Measurements from ENCODE around the gene IL1RAPL1. TPM values are rescaled to one million over a fixed set of nuclear protein-coding genes. Genes with fewer than 3 reads are reported as not detected.

The IL1RAPL1 gene
- total RNA-seq, 1 donor from 2014 or later, result 3.6 TPM

GRCh38 chrX:29746326-29746725 lies 1159.1 kb downstream of the IL1RAPL1 start:
- TF ChIP-seq CTCF (IDR thresholded peaks at IDR 0.05; ENCODE audit: unreplicated experiment), result no peak
- H3K27ac Mint-ChIP-seq, result no peak overlapping the region
- no peak for DNase-seq (ENCODE audit: low spot score, unreplicated experiment)
- no peaks in the 10 kb centered on the region for H3K9me3 Mint-ChIP-seq (ENCODE audit: low read depth)
- peaks cover 2% of the 10 kb centered on the region for H3K4me1 Mint-ChIP-seq (ENCODE audit: low read depth)
- no peaks in the 10 kb centered on the region for H3K36me3 Mint-ChIP-seq (ENCODE audit: insufficient read depth)
- no peaks in the 10 kb centered on the region for H3K27me3 Mint-ChIP-seq
- H3K4me3 Mint-ChIP-seq (ENCODE audit: low read depth), result no peak overlapping the region

GRCh38 chrX:29762006-29762405 lies 1174.8 kb downstream of the IL1RAPL1 start:
- no peaks in the 10 kb centered on the region for H3K27me3 Mint-ChIP-seq
- no peak for DNase-seq (ENCODE audit: low spot score, unreplicated experiment)
- H3K4me1 Mint-ChIP-seq (ENCODE audit: low read depth), result peaks cover 4% of the 10 kb centered on the region
- no peak overlapping the region for H3K4me3 Mint-ChIP-seq (ENCODE audit: low read depth)
- no peaks in the 10 kb centered on the region for H3K36me3 Mint-ChIP-seq (ENCODE audit: insufficient read depth)
- no peaks in the 10 kb centered on the region for H3K9me3 Mint-ChIP-seq (ENCODE audit: low read depth)
- H3K27ac Mint-ChIP-seq, result no peak overlapping the region
- TF ChIP-seq CTCF (IDR thresholded peaks at IDR 0.05; ENCODE audit: unreplicated experiment), result no peak

- Mint-ChIP-seq H3K27ac (no peak overlapping the region), H3K36me3 (ENCODE audit: insufficient read depth) (no peaks in the 10 kb centered on the region), H3K27me3 (no peaks in the 10 kb centered on the region), H3K9me3 (ENCODE audit: low read depth) (no peaks in the 10 kb centered on the region), H3K4me3 (ENCODE audit: low read depth) (no peak overlapping the region), H3K4me1 (ENCODE audit: low read depth) (no peaks in the 10 kb centered on the region)
- DNase-seq (ENCODE audit: low spot score, unreplicated experiment), result no peak
- TF ChIP-seq CTCF (IDR thresholded peaks at IDR 0.05; ENCODE audit: unreplicated experiment), result no peak
These were observed 1188.6 kb downstream of the IL1RAPL1 start for GRCh38 chrX:29775890-29776289.

- Mint-ChIP-seq H3K4me3 (ENCODE audit: low read depth) (no peak overlapping the region), H3K9me3 (ENCODE audit: low read depth) (peaks cover under 1% of the 10 kb centered on the region), H3K36me3 (ENCODE audit: insufficient read depth) (no peaks in the 10 kb centered on the region), H3K27ac (no peak overlapping the region), H3K27me3 (no peaks in the 10 kb centered on the region), H3K4me1 (ENCODE audit: low read depth) (peaks cover 1% of the 10 kb centered on the region)
- TF ChIP-seq CTCF (IDR thresholded peaks at IDR 0.05; ENCODE audit: unreplicated experiment), result no peak
- no peak for DNase-seq (ENCODE audit: low spot score, unreplicated experiment)
These were observed 1200.4 kb downstream of the IL1RAPL1 start for GRCh38 chrX:29787656-29788055.

- DNase-seq (ENCODE audit: low spot score, unreplicated experiment), result no peak
- no peaks in the 10 kb centered on the region for H3K36me3 Mint-ChIP-seq (ENCODE audit: insufficient read depth)
- H3K9me3 Mint-ChIP-seq (ENCODE audit: low read depth), result no peaks in the 10 kb centered on the region
- no peak for TF ChIP-seq CTCF (IDR thresholded peaks at IDR 0.05; ENCODE audit: unreplicated experiment)
- H3K27me3 Mint-ChIP-seq, result no peaks in the 10 kb centered on the region
- H3K4me3 Mint-ChIP-seq (ENCODE audit: low read depth), result no peak overlapping the region
- no peak overlapping the region for H3K27ac Mint-ChIP-seq
- H3K4me1 Mint-ChIP-seq (ENCODE audit: low read depth), result peaks cover 1% of the 10 kb centered on the region
These were observed 1201.9 kb downstream of the IL1RAPL1 start for GRCh38 chrX:29788991-29789699.
